Heart right ventricle (tissue), 16 donors: ENCODE data around the gene CLIC3. TPM values are rescaled to one million over a fixed set of nuclear protein-coding genes. Genes with fewer than 3 reads are reported as not detected.

ENCODE experiments used
- ATAC-seq, 8 donors: fragments of 200-7000 bp; cut with Tn5 transposase; one replicate each; pipeline ENCODE4 v1.9.1; 2020; ENCODE audit warnings: mild to moderate bottlenecking in 8 of 8, moderate library complexity in 8 of 8, moderate number of reproducible peaks in 1 of 8
- DNase-seq, 2 donors: peaks; one replicate each; pipeline ENCODE4 v3.0.0-alpha.2; 2020
- H3K27ac ChIP-seq, 10 donors: fragments of 200-600 bp; sonication (generic) in 2 of 10; one replicate each; pipeline versions ENCODE4 v1.5.0 to v1.8.0; 2020 to 2022; ENCODE audit warnings: mild to moderate bottlenecking in 3 of 10
- H3K27me3 ChIP-seq, 7 donors: fragments of 200-600 bp; one replicate each; pipeline ENCODE4 v1.8.0; 2021 to 2022; ENCODE audit warnings: mild to moderate bottlenecking in 2 of 7
- H3K36me3 ChIP-seq, 9 donors: fragments of 200-600 bp; sonication (generic) in 1 of 9; one replicate each; pipeline versions ENCODE4 v1.5.0 to v1.8.0; 2020 to 2022; ENCODE audit warnings: mild to moderate bottlenecking in 2 of 9
- H3K4me1 ChIP-seq, 9 donors: fragments of 200-600 bp; sonication (generic) in 1 of 9; one replicate each; pipeline versions ENCODE4 v1.5.0 to v1.8.0; 2020 to 2022; ENCODE audit warnings: mild to moderate bottlenecking in 4 of 9
- H3K4me3 ChIP-seq, 10 donors: fragments of 200-600 bp; sonication (generic) in 2 of 10; one replicate each; pipeline versions ENCODE4 v1.5.0 to v1.8.0; 2020 to 2022; ENCODE audit warnings: mild to moderate bottlenecking in 7 of 10, moderate library complexity in 2 of 10
- H3K9me3 ChIP-seq, 11 donors: fragments of 200-600 bp in 10 of 11; sonication (generic) in 2 of 11; one replicate each; pipeline versions ENCODE4 v1.5.0 to v1.8.0; 2013 to 2022; ENCODE audit warnings: mild to moderate bottlenecking in 2 of 11, control low read depth in 1 of 11, moderate library complexity in 1 of 11
- CTCF ChIP-seq, 9 donors: fragments of 200-600 bp; sonication (generic) in 2 of 9; IDR thresholded peaks; one replicate each; pipeline versions ENCODE4 v1.5.0 to v1.8.0; 2021 to 2022; ENCODE audit warnings: antibody characterized with exemption in 9 of 9, mild to moderate bottlenecking in 5 of 9, moderate library complexity in 1 of 9
- WGBS, 2 donors: extraction: QIAGEN DNeasy Blood & Tissue Kit; methylation state at CpG; one replicate each; pipeline ENCODE4 v1.1.7; 2013; ENCODE audit warnings: inconsistent platforms in 1 of 2; 5-methylcytosine and 5-hydroxymethylcytosine counted together
- intact Hi-C, 10 donors: fragments of 100-400 bp; cut with DNase I; formaldehyde crosslinking; loops; one replicate each; pipeline versions ENCODE4 v1.11.1 to v1.14.2; 2022
- polyA plus RNA-seq, 2 donors: library from polyadenylated mRNA; stranded (reverse); fragments of 200-250 nt; gene quantifications; one replicate each; pipeline ENCODE4 v1.2.3, GENCODE V29; 2013
- total RNA-seq, 10 donors: library from RNA; stranded (reverse); fragmentation: NEBNext Ultra II Directional in 3 of 10; extraction: Animal tissue kit (Norgen Biotek cat#: 25700) in 3 of 10; gene quantifications; one replicate each; pipeline versions ENCODE4 v1.2.1 to v1.2.4, GENCODE V29; 2021 to 2023
- donor health status: Arrhythmogenic right ventricular cardiomyopathy.
- donor health status: ischemic (EF 13 %, LVEDD 7.1; RV severe dilation, severe dysfunction).
- donor health status: healthy with polysubstance abuse.
- donor health status: DM: no; HTN: yes; CAD: no.
- donor health status: DM: no; HTN: no; CAD: no.
- donor health status: ischemic (EF 25% LVEDD 6.9; RV normal size, moderate dysfunction).
- donor health status: ischemic (EF 25% LVEDD 5.7; RV mildly dilated, moderate dysfunction).
- donor health status: healthy.
- donor health status: DM: yes; HTN: yes; CAD: no.
- donor health status: Ischemic cardiomyopathy.
- donor health status: ischemic (EF 35%, LVEDD 5.7; RV mildly dilated, moderate dysfunction).
- donor health status: nonischemic (EF 11% LVEDD 7.7; RV severe dilation, severe dysfunction).
- donor health status: DM: yes; HTN: yes; CAD: no.
- donor health status: PGD.
- donor health status: ischemic (EF 29% LVEDD 5.4; RV normal size, mild dysfunction).
- donor health status: nonischemic (EF 23%, LVEDD 6.1; RV moderate dilation, normal function).

The CLIC3 gene
- total and polyA plus RNA-seq, 12 donors, result 0.46 to 21.4 (median 3.2) TPM

DNA sequence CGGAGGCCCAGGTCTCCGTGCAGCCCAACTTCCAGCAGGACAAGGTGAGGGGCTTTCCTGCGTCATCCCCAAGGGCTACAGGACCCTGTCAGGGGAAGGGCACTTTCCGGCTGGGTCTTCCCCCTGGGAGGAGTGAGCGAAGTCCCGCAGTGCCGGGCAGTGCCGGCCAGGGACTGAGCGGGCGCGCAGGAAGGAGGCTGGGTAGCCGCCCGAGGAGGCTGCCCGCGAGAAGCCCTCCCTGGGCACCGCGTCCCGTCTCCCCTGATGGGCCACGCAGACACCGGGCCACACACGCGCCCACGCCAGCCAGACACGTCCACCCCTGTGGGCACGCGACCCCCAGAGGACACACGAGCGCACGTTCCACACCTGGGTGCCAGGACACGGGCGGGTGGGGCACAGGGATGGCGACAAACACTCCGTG lies 18.7 kb downstream of the CLIC3 start:
- Histone ChIP-seq H3K9me3 (no peaks in the 10 kb centered on the region), H3K36me3 (no peaks in the 10 kb centered on the region), H3K4me3 (peak overlapping the region; percentile 49 to 67 (median 58)), H3K27ac (peak overlapping the region; percentile 58 to 93 (median 89)), H3K27me3 (peaks cover 0 to 20% (median 0%) of the 10 kb centered on the region in 7 donors), H3K4me1 (peaks cover 16 to 94% (median 57%) of the 10 kb centered on the region in 9 donors)
- WGBS, 2 donors, result 7 to 14% methylated on average over 26 to 33 of the region's 33 CpGs
- DNase-seq (no peak), ATAC-seq (peak in 1 of 8 donors; percentile 0)
- intact Hi-C loops, result loop anchor here in 2 of 10 donors (2.0 kb wide), 2 partner anchors 27 to 29 kb away; no protein-coding TSS in a partner anchor
- no peak for TF ChIP-seq CTCF (IDR thresholded peaks at IDR 0.05)

- H3K27me3 ChIP-seq, result peaks cover 0 to 20% (median 0%) of the 10 kb centered on the region in 7 donors
- no peak for TF ChIP-seq CTCF (IDR thresholded peaks at IDR 0.05)
- intact Hi-C loops, result loop anchor here in 1 of 10 donors (2.0 kb wide), 1 partner anchor 28 kb away; no protein-coding TSS in a partner anchor
- peaks cover 16 to 92% (median 54%) of the 10 kb centered on the region in 9 donors for H3K4me1 ChIP-seq
- H3K36me3 ChIP-seq, result no peaks in the 10 kb centered on the region
- H3K9me3 ChIP-seq, result no peaks in the 10 kb centered on the region
- DNase-seq, result peak; percentile 82
- peak; percentile 33 to 65 (median 48) for ATAC-seq
- peak within 1 kb of the TSS; percentile 58 to 93 (median 89) for H3K27ac ChIP-seq
- peak within 1 kb of the TSS; percentile 49 to 67 (median 58) for H3K4me3 ChIP-seq
- 33 to 51% methylated on average over 9 to 10 of the region's 10 CpGs for WGBS, 2 donors
Observed at GRCh38 chr9:136977223-136977622, 19.1 kb downstream of the CLIC3 start, which contains the start of gene PTGDS. Gene PTGDS, plus strand, starts transcription at chr9:136977504. Its CDS starts 75 bp downstream, at chr9:136977579.

- Histone ChIP-seq H3K27me3 (peaks cover 0 to 20% (median 0%) of the 10 kb centered on the region in 7 donors), H3K9me3 (no peaks in the 10 kb centered on the region), H3K4me1 (peaks cover 11 to 77% (median 48%) of the 10 kb centered on the region in 9 donors), H3K27ac (peak overlapping the region; percentile 9 to 93 (median 89)), H3K36me3 (no peaks in the 10 kb centered on the region), H3K4me3 (peak overlapping the region in 1 of 10 donors; percentile 5)
- 26 to 34% methylated on average over 14 of the region's 14 CpGs for WGBS, 2 donors
- intact Hi-C loops, result loop anchor here in 1 of 10 donors (2.0 kb wide), 1 partner anchor 27 kb away; no protein-coding TSS in a partner anchor
- ATAC-seq, result peak in 7 of 8 donors; percentile 1 to 46 (median 11)
- peak; percentile 76 for DNase-seq
- peak in 8 of 9 donors; percentile 23 to 63 (median 50) for TF ChIP-seq CTCF (IDR thresholded peaks at IDR 0.05)
Observed at GRCh38 chr9:136975644-136976043, 20.7 kb downstream of the CLIC3 start.

GRCh38 chr9:136974817-136975535 lies 21.4 kb downstream of the CLIC3 start:
- Histone ChIP-seq H3K36me3 (no peaks in the 10 kb centered on the region), H3K4me1 (peaks cover 11 to 70% (median 44%) of the 10 kb centered on the region in 9 donors), H3K9me3 (no peaks in the 10 kb centered on the region), H3K27ac (peak overlapping the region; percentile 9 to 93 (median 89)), H3K27me3 (peaks cover 0 to 20% (median 0%) of the 10 kb centered on the region in 7 donors), H3K4me3 (peak overlapping the region in 2 of 10 donors; percentile 2 to 5)
- ATAC-seq (peak in 4 of 8 donors; percentile 7 to 36 (median 8)), DNase-seq (peak in 1 of 2 donors; percentile 47)
- WGBS, 2 donors, result 53 to 67% methylated on average over 15 of the region's 15 CpGs
- intact Hi-C loops, result no loop called here
- no peak for TF ChIP-seq CTCF (IDR thresholded peaks at IDR 0.05)
